ENCODE measurements around the gene C11orf16.

The C11orf16 gene

DNA sequence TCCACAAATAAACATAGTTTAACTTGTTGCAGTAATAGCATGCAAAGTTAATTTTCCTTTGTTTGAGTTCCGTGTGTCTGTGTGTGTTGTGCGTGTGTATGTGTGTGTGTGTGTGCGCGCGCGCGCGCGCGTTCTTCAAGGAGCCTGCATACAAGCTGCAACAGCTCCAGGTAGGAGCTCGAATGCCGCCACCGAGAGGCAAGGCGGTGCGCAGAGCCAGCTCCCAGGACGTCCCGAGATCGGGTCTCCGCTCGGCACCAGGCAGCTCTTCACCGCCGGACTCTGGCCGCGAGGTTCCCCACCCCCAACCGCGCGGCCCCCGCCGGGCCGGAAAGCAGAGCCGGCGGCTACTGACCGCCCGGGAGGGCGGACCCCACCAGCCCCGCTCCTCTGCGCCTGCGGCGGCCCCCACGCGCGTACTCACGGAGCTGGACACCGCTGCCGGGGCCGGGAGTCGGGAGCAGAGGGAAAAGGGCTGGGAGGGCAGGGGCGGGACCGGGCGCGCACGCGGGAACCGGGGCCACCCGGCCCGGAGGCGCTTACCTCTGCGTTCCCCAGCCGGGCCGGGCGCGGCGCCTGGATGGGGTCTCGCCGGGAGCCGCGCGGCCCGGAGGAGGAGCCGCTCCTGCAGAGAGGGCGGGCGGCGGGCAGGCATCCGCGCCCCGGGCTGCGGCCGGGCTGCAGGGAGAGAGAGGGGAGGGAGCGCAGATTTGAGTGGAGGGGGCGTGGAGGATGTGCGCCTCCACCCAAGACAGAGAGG, 62.2 kb downstream of the C11orf16 start (continued):
- no peak for TF ChIP-seq ZNF624 (tag by site-specific recombination; IDR thresholded peaks at IDR 0.05)
- TF ChIP-seq, protein P1, sequence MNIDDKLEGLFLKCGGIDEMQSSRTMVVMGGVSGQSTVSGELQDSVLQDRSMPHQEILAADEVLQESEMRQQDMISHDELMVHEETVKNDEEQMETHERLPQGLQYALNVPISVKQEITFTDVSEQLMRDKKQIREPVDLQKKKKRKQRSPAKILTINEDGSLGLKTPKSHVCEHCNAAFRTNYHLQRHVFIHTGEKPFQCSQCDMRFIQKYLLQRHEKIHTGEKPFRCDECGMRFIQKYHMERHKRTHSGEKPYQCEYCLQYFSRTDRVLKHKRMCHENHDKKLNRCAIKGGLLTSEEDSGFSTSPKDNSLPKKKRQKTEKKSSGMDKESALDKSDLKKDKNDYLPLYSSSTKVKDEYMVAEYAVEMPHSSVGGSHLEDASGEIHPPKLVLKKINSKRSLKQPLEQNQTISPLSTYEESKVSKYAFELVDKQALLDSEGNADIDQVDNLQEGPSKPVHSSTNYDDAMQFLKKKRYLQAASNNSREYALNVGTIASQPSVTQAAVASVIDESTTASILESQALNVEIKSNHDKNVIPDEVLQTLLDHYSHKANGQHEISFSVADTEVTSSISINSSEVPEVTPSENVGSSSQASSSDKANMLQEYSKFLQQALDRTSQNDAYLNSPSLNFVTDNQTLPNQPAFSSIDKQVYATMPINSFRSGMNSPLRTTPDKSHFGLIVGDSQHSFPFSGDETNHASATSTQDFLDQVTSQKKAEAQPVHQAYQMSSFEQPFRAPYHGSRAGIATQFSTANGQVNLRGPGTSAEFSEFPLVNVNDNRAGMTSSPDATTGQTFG (tag by site-specific recombination; IDR thresholded peaks at IDR 0.05; ENCODE audit: borderline replicate concordance), result no peak
- peak; percentile 46 for TF ChIP-seq ZEB2 (tag by site-specific recombination; IDR thresholded peaks at IDR 0.05)
- TF ChIP-seq, protein P2, sequence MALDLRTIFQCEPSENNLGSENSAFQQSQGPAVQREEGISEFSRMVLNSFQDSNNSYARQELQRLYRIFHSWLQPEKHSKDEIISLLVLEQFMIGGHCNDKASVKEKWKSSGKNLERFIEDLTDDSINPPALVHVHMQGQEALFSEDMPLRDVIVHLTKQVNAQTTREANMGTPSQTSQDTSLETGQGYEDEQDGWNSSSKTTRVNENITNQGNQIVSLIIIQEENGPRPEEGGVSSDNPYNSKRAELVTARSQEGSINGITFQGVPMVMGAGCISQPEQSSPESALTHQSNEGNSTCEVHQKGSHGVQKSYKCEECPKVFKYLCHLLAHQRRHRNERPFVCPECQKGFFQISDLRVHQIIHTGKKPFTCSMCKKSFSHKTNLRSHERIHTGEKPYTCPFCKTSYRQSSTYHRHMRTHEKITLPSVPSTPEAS (tag by site-specific recombination; IDR thresholded peaks at IDR 0.05), result peak; percentile 88
- TF ChIP-seq SCRT2 (tag by site-specific recombination; IDR thresholded peaks at IDR 0.05), result peak; percentile 83
- peak; percentile 74 for TF ChIP-seq ZIC2 (tag by site-specific recombination; IDR thresholded peaks at IDR 0.05)
- no peak for TF ChIP-seq ZNF221 (tag by site-specific recombination; IDR thresholded peaks at IDR 0.05; ENCODE audit: borderline replicate concordance)
- TF ChIP-seq ZBTB7A (tag by site-specific recombination; IDR thresholded peaks at IDR 0.05; ENCODE audit: low read depth), result no peak
- no peak for TF ChIP-seq KLF16 (tag by site-specific recombination; IDR thresholded peaks at IDR 0.05)
- TF ChIP-seq, protein P3, sequence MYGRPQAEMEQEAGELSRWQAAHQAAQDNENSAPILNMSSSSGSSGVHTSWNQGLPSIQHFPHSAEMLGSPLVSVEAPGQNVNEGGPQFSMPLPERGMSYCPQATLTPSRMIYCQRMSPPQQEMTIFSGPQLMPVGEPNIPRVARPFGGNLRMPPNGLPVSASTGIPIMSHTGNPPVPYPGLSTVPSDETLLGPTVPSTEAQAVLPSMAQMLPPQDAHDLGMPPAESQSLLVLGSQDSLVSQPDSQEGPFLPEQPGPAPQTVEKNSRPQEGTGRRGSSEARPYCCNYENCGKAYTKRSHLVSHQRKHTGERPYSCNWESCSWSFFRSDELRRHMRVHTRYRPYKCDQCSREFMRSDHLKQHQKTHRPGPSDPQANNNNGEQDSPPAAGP (tag by site-specific recombination; IDR thresholded peaks at IDR 0.05), result no peak
- TF ChIP-seq ZNF548 (tag by site-specific recombination; IDR thresholded peaks at IDR 0.05), result no peak
- TF ChIP-seq ZNF324 (tag by site-specific recombination; IDR thresholded peaks at IDR 0.05), result 0 out of 2 replicates have a peak, but pooled peaks have one; percentile 40
- peak; percentile 63; the same call in 1 of the 2 replicates for TF ChIP-seq ZFP69B (tag by site-specific recombination; IDR thresholded peaks at IDR 0.05)
- TF ChIP-seq KLF10 (tag by site-specific recombination; IDR thresholded peaks at IDR 0.05), result no peak
- no peak for TF ChIP-seq KLF8 (tag by site-specific recombination; IDR thresholded peaks at IDR 0.05)
- peak; percentile 81 for TF ChIP-seq ZNF335 (tag by site-specific recombination; conservative IDR thresholded peaks at IDR 0.05)
- peak; percentile 11; the same call in 1 of the 2 replicates for TF ChIP-seq ZSCAN30 (tag by site-specific recombination; IDR thresholded peaks at IDR 0.05)
- TF ChIP-seq ZFHX2 (tag by site-specific recombination; conservative IDR thresholded peaks at IDR 0.05), result peak; percentile 27; the same call in 1 of the 2 replicates
- peak; percentile 81 for TF ChIP-seq GLIS1 (tag by site-specific recombination; IDR thresholded peaks at IDR 0.05)
- no peak for TF ChIP-seq ZNF677 (tag by site-specific recombination; IDR thresholded peaks at IDR 0.05)
- no peak for TF ChIP-seq ZNF792 (tag by site-specific recombination; IDR thresholded peaks at IDR 0.05)
- TF ChIP-seq GLIS2 (tag by site-specific recombination; IDR thresholded peaks at IDR 0.05), result peak; percentile 86
- no peak for TF ChIP-seq ZNF747 (tag by site-specific recombination; IDR thresholded peaks at IDR 0.05)
- peak; percentile 10; the same call in 1 of the 2 replicates for TF ChIP-seq SP3 (tag by site-specific recombination; IDR thresholded peaks at IDR 0.05)
- no peak for TF ChIP-seq ZNF157 (tag by site-specific recombination; IDR thresholded peaks at IDR 0.05)
- TF ChIP-seq SP2 (tag by site-specific recombination; IDR thresholded peaks at IDR 0.05), result peak; percentile 45
- TF ChIP-seq, protein P4, sequence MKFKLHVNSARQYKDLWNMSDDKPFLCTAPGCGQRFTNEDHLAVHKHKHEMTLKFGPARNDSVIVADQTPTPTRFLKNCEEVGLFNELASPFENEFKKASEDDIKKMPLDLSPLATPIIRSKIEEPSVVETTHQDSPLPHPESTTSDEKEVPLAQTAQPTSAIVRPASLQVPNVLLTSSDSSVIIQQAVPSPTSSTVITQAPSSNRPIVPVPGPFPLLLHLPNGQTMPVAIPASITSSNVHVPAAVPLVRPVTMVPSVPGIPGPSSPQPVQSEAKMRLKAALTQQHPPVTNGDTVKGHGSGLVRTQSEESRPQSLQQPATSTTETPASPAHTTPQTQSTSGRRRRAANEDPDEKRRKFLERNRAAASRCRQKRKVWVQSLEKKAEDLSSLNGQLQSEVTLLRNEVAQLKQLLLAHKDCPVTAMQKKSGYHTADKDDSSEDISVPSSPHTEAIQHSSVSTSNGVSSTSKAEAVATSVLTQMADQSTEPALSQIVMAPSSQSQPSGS (tag by site-specific recombination; IDR thresholded peaks at IDR 0.05; ENCODE audit: low read depth), result no peak
- TF ChIP-seq, protein P5, sequence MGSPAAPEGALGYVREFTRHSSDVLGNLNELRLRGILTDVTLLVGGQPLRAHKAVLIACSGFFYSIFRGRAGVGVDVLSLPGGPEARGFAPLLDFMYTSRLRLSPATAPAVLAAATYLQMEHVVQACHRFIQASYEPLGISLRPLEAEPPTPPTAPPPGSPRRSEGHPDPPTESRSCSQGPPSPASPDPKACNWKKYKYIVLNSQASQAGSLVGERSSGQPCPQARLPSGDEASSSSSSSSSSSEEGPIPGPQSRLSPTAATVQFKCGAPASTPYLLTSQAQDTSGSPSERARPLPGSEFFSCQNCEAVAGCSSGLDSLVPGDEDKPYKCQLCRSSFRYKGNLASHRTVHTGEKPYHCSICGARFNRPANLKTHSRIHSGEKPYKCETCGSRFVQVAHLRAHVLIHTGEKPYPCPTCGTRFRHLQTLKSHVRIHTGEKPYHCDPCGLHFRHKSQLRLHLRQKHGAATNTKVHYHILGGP (tag by site-specific recombination; IDR thresholded peaks at IDR 0.05), result no peak
- TF ChIP-seq, protein P6, sequence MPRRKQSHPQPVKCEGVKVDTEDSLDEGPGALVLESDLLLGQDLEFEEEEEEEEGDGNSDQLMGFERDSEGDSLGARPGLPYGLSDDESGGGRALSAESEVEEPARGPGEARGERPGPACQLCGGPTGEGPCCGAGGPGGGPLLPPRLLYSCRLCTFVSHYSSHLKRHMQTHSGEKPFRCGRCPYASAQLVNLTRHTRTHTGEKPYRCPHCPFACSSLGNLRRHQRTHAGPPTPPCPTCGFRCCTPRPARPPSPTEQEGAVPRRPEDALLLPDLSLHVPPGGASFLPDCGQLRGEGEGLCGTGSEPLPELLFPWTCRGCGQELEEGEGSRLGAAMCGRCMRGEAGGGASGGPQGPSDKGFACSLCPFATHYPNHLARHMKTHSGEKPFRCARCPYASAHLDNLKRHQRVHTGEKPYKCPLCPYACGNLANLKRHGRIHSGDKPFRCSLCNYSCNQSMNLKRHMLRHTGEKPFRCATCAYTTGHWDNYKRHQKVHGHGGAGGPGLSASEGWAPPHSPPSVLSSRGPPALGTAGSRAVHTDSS (tag by site-specific recombination; IDR thresholded peaks at IDR 0.05), result no peak
- TF ChIP-seq ZNF664 (tag by site-specific recombination; IDR thresholded peaks at IDR 0.05), result no peak
- TF ChIP-seq ZNF629 (tag by site-specific recombination; IDR thresholded peaks at IDR 0.05), result peak; percentile 24; the same call in 1 of the 2 replicates

Measured in HEK293 (cell line).